AML-193 (cell line): ENCODE measurements around the gene SPACA9.

Source experiments
- DNase-seq, 2 experiments: peaks; one replicate each; lab custom pipeline; 2025; lab: John Stamatoyannopoulos, UW

SPACA9 gene

GRCh38 chr9:132878695-132879456, at the start of gene SPACA9:
Gene SPACA9 (plus strand): TSS chr9:132878898. CDS start chr9:132883948, 5,050 bp downstream.
- DNase-seq: no peak

GRCh38 chr9:132832171-132832881, 46.4 kb upstream of the SPACA9 start:
- no peak for DNase-seq

DNA sequence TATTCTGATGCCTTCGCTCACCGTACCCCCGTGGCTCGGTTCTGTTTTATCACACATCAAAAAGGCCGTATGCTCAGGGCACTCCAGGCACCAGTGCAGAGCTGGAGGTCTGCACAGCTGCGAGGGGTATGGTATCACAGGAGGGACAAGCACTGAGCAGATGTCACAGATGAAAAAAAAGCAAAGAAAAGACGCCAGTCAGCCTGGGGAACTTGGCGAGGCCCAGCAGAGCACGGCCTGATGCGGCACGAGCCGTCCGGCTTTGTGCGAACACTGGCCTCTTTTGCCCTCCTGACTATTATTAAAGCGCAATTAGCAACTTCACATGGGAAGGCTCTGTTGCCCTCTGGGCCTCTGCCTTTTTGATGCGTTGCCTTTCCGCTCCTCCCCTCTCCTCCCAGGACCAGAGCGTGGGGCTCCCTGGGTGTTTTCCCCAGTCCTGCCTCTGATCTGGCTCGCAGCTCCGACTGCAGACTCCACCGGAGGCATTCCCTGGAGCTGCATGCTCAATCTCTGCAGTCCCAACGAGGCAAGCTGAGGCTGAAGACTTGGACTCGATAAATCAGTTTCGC, 45.1 kb upstream of the SPACA9 start:
- DNase-seq: no peak

DNA sequence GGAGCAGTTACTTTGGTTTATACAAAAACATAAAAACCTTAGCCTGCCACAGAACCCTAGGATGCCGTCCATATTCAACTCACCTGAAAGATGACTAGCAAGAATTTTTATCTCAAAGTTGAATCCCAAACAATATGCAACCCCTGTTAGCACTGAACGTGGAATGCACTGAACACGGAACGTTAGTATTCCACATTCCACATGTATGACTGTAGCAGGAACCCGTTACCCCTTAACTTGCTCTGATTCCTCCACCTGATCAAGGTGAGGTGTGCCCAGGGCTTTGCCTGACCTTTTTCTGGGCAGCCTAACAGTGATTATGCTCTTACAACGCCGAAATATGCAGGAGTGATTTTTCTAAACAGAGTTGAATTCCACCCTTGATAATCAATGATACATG, 44.4 kb upstream of the SPACA9 start:
- no peak for DNase-seq

DNA sequence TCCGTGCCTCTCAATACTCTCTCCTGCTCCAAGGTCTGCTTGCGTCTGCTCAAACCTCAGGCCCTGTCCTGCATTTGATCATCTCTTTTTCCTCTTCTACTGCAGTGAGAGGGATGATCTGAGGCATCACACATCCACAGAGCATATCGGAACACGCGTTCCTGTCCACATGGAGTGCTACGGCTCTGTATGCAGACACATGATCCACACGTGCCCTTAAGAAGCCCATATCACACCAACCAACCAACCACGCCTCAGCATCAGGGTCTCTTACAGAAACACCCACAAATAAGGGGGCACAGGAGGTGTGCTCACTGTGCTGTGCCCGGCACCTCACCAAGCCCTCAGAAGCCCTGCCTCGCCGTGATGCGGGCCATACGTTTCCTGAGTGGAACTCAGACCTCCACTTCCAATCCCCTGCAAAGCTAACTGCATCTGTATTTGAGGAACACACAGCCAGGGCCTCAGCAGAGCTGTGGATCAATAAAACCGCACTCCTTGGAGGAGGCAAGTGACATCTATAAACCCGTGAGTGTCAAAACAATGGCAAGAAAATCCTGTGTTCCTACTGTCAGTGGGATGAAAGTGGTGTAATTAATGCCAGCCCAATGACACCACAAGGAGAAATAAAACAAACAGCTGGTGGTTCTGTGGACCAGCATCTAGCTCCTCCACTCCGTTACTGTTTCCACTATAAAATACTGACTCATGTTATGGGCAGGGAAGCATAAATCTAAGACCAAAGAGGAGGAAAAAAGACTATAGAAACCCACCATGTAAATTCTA, 41.0 kb upstream of the SPACA9 start:
- DNase-seq: no peak

GRCh38 chr9:132838291-132838690, 40.4 kb upstream of the SPACA9 start:
- no peak for DNase-seq

DNA sequence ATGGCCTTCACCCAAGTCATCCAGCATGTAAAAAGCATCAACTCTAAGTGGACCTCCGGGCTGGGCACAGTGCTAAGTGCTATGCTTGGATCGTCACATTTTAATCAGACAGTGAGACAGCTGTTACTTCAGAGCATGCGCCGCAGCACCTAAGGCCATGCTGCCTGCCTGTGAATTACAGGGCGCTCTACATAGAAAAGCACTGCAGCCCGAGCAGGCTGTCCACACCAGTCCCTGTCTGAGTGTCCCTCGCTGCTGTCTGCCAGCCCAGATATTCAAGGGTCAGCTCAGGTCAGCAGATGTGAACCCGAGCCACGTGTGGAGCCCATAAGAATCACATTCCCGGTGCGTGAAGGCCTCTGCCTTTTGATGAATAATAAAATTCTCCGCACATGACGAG, 37.7 kb upstream of the SPACA9 start:
- no peak for DNase-seq

DNA sequence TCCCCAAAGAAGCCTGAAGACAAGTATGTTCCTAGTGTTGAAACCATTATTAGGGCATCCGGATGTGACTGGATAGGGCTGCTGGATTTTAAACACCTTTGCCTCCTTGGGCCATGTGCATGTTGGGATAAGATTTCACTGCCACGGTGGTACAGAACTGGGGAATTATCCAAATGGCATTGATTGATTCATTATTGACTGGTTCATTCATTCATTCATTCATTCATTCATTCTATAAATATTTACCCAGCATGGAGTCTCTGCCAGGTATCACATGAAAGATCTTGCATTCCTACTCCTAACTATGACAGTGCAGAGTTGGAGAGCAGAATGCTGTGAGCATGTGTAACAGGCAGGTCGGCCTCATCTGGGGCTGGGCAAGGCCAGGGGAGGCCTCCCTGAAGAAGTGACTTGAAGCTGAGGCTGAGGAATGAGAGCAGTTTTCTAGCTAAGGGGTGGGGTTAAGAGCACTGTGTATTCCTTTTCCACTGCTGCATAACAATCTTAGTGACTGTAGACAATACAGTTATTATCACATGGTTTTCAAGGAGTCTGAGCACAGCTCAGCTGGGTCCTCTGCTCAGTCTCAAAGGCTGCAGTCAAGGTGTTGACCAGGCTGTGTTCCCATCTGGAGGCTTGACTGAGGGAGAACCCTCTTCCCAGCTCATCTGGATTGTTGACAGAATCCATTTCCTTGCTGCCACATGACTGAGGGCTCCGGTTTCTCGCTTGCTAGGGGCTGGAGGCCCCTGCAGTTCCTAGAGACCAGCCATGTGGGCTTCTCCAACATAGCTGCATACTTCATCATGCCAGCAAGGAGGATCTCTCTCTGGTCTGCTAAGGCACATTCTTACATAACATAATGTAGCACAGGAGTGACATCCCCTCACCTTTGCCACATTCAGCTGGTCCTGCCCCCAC, 36.3 kb upstream of the SPACA9 start:
- DNase-seq: no peak

DNA sequence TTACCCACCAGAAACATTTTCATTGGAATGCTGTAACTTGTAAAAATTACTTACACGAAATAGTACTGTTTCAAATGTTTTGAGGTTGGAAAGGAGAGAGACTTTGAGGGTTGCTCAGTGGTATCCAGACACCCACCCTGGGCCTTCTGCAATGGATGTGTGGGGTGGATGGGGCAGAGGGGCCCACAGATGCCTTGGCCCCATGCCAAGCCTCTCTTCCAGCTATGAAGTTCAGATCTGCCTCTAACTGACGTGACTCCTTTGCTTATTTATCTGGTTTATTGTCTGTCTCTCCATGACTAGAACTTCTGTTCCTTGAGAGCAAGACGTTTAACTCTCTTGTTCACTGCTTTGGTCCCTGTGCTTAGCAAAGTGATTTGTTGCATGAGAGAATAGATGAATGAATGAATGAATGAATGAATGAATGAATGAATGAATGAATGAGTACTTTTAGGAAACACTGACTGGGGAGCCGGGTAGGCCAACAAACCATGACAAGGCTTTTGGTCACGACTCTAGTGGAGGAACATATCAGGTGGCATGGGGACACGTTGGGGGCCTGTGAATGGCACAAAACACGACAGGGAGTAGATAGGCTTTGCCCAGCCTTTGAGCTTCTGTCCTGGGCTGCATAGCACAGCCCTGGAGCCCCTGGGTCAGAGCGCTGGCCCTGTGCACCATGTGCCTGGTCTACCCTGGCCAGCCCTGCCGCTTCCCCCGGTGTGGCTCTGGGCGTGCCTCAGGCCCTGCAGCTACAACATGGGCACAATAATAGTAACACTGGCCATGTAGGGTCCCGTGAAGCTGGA, 32.4 kb upstream of the SPACA9 start:
- DNase-seq: no peak

GRCh38 chr9:132846918-132847515, 31.7 kb upstream of the SPACA9 start:
- DNase-seq: no peak

GRCh38 chr9:132849185-132849706, 29.5 kb upstream of the SPACA9 start:
- DNase-seq: no peak

DNA sequence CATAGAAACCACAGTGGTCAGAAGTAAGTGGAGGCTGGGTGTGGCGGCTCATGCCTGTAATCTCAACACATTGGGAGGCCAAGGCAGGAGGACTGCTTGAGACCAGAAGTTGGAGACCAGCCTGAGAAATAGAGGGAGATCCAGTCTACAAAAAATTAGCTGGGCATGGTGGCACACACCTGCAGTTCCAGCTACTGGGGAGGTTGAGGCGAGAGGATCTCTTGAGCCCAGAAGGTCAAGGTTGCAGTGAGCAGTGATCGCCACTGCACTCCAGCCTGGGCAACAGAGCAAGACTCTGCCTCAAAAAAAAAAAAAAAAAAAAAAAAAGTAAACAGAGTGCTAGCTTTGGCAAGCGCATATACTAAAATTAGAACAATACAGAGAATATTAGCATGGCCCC, 25.2 kb upstream of the SPACA9 start:
- DNase-seq: no peak

- no peak for DNase-seq
Measured at GRCh38 chr9:132854832-132855231, 23.9 kb upstream of the SPACA9 start.

DNA sequence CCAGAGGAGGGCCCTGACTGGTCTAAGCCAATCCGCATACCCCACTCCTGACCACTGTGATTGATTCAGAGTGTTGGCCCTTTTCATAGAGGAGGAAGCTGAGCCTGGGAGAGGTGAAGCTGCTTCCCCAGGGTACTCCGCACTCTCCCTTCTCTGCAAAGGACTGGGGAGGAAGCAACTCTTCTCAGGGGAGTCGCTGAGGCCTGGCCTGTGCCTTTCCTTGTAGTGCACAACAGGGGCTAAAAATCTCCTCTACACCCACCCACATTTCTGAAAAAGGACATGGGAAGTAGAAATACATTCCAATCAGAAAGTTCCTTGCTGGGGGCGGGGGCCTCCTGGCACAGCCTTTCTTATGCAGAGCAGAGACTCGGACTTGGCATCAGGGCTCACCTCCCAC, 22.8 kb upstream of the SPACA9 start:
- no peak for DNase-seq

DNA sequence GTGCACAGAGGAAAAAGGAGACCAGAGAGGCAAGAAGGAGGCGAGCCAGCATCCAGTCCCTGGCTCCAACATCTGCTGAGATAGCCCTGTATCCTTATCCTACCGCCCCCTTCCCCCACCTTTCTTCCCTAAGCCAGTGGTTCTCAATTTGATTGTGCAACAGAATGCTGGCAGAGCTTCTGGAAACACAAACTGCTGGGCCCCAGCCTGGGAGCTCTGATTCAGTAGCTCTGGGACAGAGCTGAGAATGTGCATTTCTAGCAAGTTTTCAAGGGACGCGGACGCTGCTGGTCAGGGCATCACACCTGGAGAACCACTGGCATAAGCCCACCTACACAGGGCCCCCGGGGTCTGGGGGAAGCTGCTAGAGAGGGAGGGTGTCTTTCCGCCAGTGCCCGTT, 21.7 kb upstream of the SPACA9 start:
- DNase-seq: no peak

- no peak for DNase-seq
Measured at GRCh38 chr9:132857616-132858342, 20.9 kb upstream of the SPACA9 start.

DNA sequence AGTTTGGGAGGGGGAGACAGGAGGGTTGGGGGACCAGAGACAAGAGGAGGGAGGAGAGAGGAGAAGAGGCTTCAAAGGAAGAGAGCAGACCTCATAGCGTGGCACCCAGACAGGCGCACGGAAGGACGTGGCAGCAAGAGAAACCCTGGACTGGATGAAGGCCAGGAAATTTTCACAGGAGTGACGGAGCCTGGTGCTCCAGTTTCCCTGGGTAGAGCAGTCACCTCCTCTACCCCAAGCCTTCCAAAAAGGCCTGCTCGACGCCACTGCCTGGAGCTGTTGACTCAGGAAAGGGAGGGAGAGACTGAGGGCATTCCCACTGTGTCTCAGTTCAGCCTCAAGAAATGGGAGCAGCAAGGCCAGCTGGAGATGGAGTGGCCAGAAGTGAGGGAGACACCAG, 19.9 kb upstream of the SPACA9 start:
- no peak for DNase-seq

- no peak for DNase-seq
Measured at GRCh38 chr9:132861666-132862065, 17.0 kb upstream of the SPACA9 start.

- no peak for DNase-seq
Measured at GRCh38 chr9:132862533-132862932, 16.2 kb upstream of the SPACA9 start.
